ENCODE data around the gene METTL22. TPM values are rescaled to one million over a fixed set of nuclear protein-coding genes. Genes with fewer than 3 reads are reported as not detected.

Gene METTL22
- total RNA-seq, 1 donor from 2014 or later, result 41.1 TPM

GRCh38 chr16:8611122-8611521 is 10.4 kb upstream of the METTL22 start:
- H3K27me3 Mint-ChIP-seq (ENCODE audit: insufficient read depth, low read depth), result peaks cover 12% of the 10 kb centered on the region

GRCh38 chr16:8611886-8612600 is 9.5 kb upstream of the METTL22 start:
- TF ChIP-seq CTCF (IDR thresholded peaks at IDR 0.05) (no peak), EZH2phosphoT487 (IDR thresholded peaks at IDR 0.05) (no peak), EZH2 (IDR thresholded peaks at IDR 0.05) (no peak)
- Histone ChIP-seq H3K79me2 (ENCODE audit: low read depth) (no peaks in the 10 kb centered on the region), H3K36me3 (no peaks in the 10 kb centered on the region), H3K4me2 (no peak overlapping the region), H2AFZ (replicated peaks) (no peak overlapping the region), H3K27me3 (no peaks in the 10 kb centered on the region), H3K27ac (no peak overlapping the region), H3K9ac (no peak overlapping the region), H3K9me3 (ENCODE audit: low read depth) (no peaks in the 10 kb centered on the region), H3K4me3 (no peak overlapping the region), H3K4me1 (no peaks in the 10 kb centered on the region), H4K20me1 (ENCODE audit: low read depth) (no peaks in the 10 kb centered on the region), H3F3A (ENCODE audit: low read depth) (no peaks in the 10 kb centered on the region)
- peaks cover 12% of the 10 kb centered on the region for H3K27me3 Mint-ChIP-seq (ENCODE audit: insufficient read depth, low read depth)
- H3K4me3 Mint-ChIP-seq, result no peak overlapping the region
- no peak overlapping the region for H3K27ac Mint-ChIP-seq
- no peaks in the 10 kb centered on the region for H3K9me3 Mint-ChIP-seq
- H3K4me1 Mint-ChIP-seq, result no peaks in the 10 kb centered on the region
- no peaks in the 10 kb centered on the region for H3K36me3 Mint-ChIP-seq
- DNase-seq (ENCODE audit: low spot score), result no peak

More at GRCh38 chr16:8611122-8611521, 10.4 kb upstream of the METTL22 start:
- no peak for TF ChIP-seq EZH2phosphoT487 (IDR thresholded peaks at IDR 0.05)
- TF ChIP-seq CTCF (IDR thresholded peaks at IDR 0.05), result no peak
- no peak for TF ChIP-seq EZH2 (IDR thresholded peaks at IDR 0.05)
- Histone ChIP-seq H3K4me3 (no peak overlapping the region), H4K20me1 (ENCODE audit: low read depth) (no peaks in the 10 kb centered on the region), H3K4me1 (no peaks in the 10 kb centered on the region), H3K36me3 (no peaks in the 10 kb centered on the region), H3F3A (ENCODE audit: low read depth) (no peaks in the 10 kb centered on the region), H3K27me3 (no peaks in the 10 kb centered on the region), H3K4me2 (no peak overlapping the region), H3K9ac (no peak overlapping the region), H3K9me3 (ENCODE audit: low read depth) (no peaks in the 10 kb centered on the region), H3K27ac (no peak overlapping the region), H3K79me2 (ENCODE audit: low read depth) (no peaks in the 10 kb centered on the region), H2AFZ (replicated peaks) (no peak overlapping the region)
- H3K4me1 Mint-ChIP-seq, result no peaks in the 10 kb centered on the region
- H3K36me3 Mint-ChIP-seq, result no peaks in the 10 kb centered on the region
- no peak overlapping the region for H3K27ac Mint-ChIP-seq
- H3K9me3 Mint-ChIP-seq, result no peaks in the 10 kb centered on the region
- DNase-seq (ENCODE audit: low spot score), result no peak
- H3K4me3 Mint-ChIP-seq, result no peak overlapping the region

- no peaks in the 10 kb centered on the region for H4K20me1 ChIP-seq (ENCODE audit: low read depth)
- Mint-ChIP-seq H3K4me1 (no peaks in the 10 kb centered on the region), H3K36me3 (no peaks in the 10 kb centered on the region), H3K27me3 (ENCODE audit: insufficient read depth, low read depth) (peaks cover 10% of the 10 kb centered on the region), H3K27ac (no peak overlapping the region), H3K9me3 (no peaks in the 10 kb centered on the region), H3K4me3 (no peak overlapping the region)
- no peaks in the 10 kb centered on the region for H3K27me3 ChIP-seq
- H3K9ac ChIP-seq, result no peak overlapping the region
- no peaks in the 10 kb centered on the region for H3K79me2 ChIP-seq (ENCODE audit: low read depth)
- H3F3A ChIP-seq (ENCODE audit: low read depth), result no peaks in the 10 kb centered on the region
- H3K9me3 ChIP-seq (ENCODE audit: low read depth), result no peaks in the 10 kb centered on the region
- H3K4me3 ChIP-seq, result no peak overlapping the region
- no peaks in the 10 kb centered on the region for H3K36me3 ChIP-seq
- H3K4me2 ChIP-seq, result no peak overlapping the region
- H2AFZ ChIP-seq (replicated peaks), result no peak overlapping the region
- no peak for TF ChIP-seq EZH2 (IDR thresholded peaks at IDR 0.05)
- TF ChIP-seq CTCF (IDR thresholded peaks at IDR 0.05), result no peak
- TF ChIP-seq EZH2phosphoT487 (IDR thresholded peaks at IDR 0.05), result no peak
- no peak overlapping the region for H3K27ac ChIP-seq
- H3K4me1 ChIP-seq, result no peaks in the 10 kb centered on the region
- no peak for DNase-seq (ENCODE audit: low spot score)
These were observed 7.0 kb upstream of the METTL22 start for GRCh38 chr16:8614435-8615029.
